ENCODE results near the gene MS4A13. TPM values are rescaled to one million over a fixed set of nuclear protein-coding genes. Genes with fewer than 3 reads are reported as not detected.

MS4A13 gene
- total and polyA plus RNA-seq, 10 of the 15 experiments (the other 5 are each of a cell fraction or from before 2014, with no cell fraction given), result not detected

- TF ChIP-seq E2F4 (IDR thresholded peaks at IDR 0.05; ENCODE audit: low read depth, low read length) (no peak), SIN3A (IDR thresholded peaks at IDR 0.05; ENCODE audit: low read depth, low read length) (no peak), HDGF (IDR thresholded peaks at IDR 0.05) (no peak), IKZF2 (IDR thresholded peaks at IDR 0.05) (no peak)
Measured at GRCh38 chr11:60563553-60564235, 48.5 kb downstream of the MS4A13 start (continued).

- intact Hi-C loops (cut with micrococcal nuclease; ENCODE audit: unreplicated experiment), result no loop called here
- CTCF ChIA-PET, result no interaction called here
- in situ Hi-C loops (cut with MboI), result no loop called here
- TF ChIP-seq SUPT20H (IDR thresholded peaks at IDR 0.05; ENCODE audit: borderline replicate concordance, control insufficient read depth, low read depth, low read length) (no peak), YY1 (IDR thresholded peaks at IDR 0.05; ENCODE audit: low read depth, low read length) (no peak), IRF4 (IDR thresholded peaks at IDR 0.05; ENCODE audit: low read depth, low read length) (no peak), IKZF2 (IDR thresholded peaks at IDR 0.05) (no peak), RAD51 (IDR thresholded peaks at IDR 0.05) (no peak), POLR2A (IDR thresholded peaks at IDR 0.05; ENCODE audit: low read depth, low read length) (no peak), ZNF384 (IDR thresholded peaks at IDR 0.05; ENCODE audit: borderline replicate concordance, low read depth, low read length) (no peak), REST (IDR thresholded peaks at IDR 0.05; ENCODE audit: low read depth, low read length) (no peak), NFIC (IDR thresholded peaks at IDR 0.05; ENCODE audit: low read depth, low read length) (no peak), PBX3 (IDR thresholded peaks at IDR 0.05; ENCODE audit: insufficient replicate concordance, low read depth, low read length) (no peak), NR2C1 (IDR thresholded peaks at IDR 0.05) (no peak), IRF5 (IDR thresholded peaks at IDR 0.05; ENCODE audit: borderline replicate concordance) (no peak), ZBED1 (IDR thresholded peaks at IDR 0.05; ENCODE audit: borderline replicate concordance) (no peak), TCF7 (IDR thresholded peaks at IDR 0.05; ENCODE audit: borderline replicate concordance) (no peak), CBFB (IDR thresholded peaks at IDR 0.05; ENCODE audit: low read depth) (no peak)
Measured at GRCh38 chr11:60566776-60567175, 51.6 kb downstream of the MS4A13 start.

More at GRCh38 chr11:60566776-60567175, 51.6 kb downstream of the MS4A13 start:
- H3K9me3 ChIP-seq (replicated peaks; ENCODE audit: control insufficient read depth, insufficient read depth, low read length), result peaks cover 10% of the 10 kb centered on the region
- SMC1A ChIA-PET (ENCODE audit: uncharacterized antibody, unreplicated experiment), result no interaction called here
- H2AFZ ChIP-seq (ENCODE audit: control insufficient read depth, low read depth, low read length), result no peak overlapping the region
- H3K4me1 ChIP-seq (ENCODE audit: control insufficient read depth, insufficient read depth, low read length), result peaks cover 4% of the 10 kb centered on the region; the same call in 1 of the 2 replicates
- no peaks in the 10 kb centered on the region for H3K27me3 ChIP-seq (replicated peaks in 1 of 2; ENCODE audit: control insufficient read depth in 2 of 2, insufficient read depth in 2 of 2, low read length in 1 of 2)
- ATAC-seq (no peak), FAIRE-seq (no peak), DNase-seq (ENCODE audit: low read depth, low spot score) (no peak)
- H3K36me3 ChIP-seq (ENCODE audit: control insufficient read depth in 2 of 2, insufficient read depth in 2 of 2, low read length in 1 of 2), result no peaks in the 10 kb centered on the region
- H3K79me2 ChIP-seq (ENCODE audit: control insufficient read depth, insufficient read depth, low read length), result no peaks in the 10 kb centered on the region
- RAD21 ChIA-PET (ENCODE audit: unreplicated experiment), result no interaction called here
- H3K9ac ChIP-seq (ENCODE audit: control insufficient read depth, insufficient read depth, low read length), result no peak overlapping the region
- no peaks in the 10 kb centered on the region for H4K20me1 ChIP-seq (ENCODE audit: control insufficient read depth, insufficient read depth)
- no peak overlapping the region for H3K4me3 ChIP-seq
- H3K27ac ChIP-seq (ENCODE audit: control insufficient read depth, insufficient read depth), result no peak overlapping the region
- H3K4me2 ChIP-seq (ENCODE audit: control insufficient read depth, insufficient read depth), result no peak overlapping the region
- WGBS (ENCODE audit: insufficient coverage, insufficient replicate concordance, low lambda C conversion rate, missing lambda C conversion rate), result 100% methylated on average over 1 of the region's 5 CpGs
- no TSS peak for BruUV-seq (replicated peaks)
- POLR2A ChIA-PET, result no interaction called here
